PC-3 (cell line): ENCODE data around the gene MRPS21. TPM values are rescaled to one million over a fixed set of nuclear protein-coding genes. Genes with fewer than 3 reads are reported as not detected.

Source experiments
- ATAC-seq: fragments of 200-7000 bp; cut with Tn5 transposase; 2 replicates; pipeline ENCODE4 v1.9.1; 2020; ENCODE audit warnings: mild to moderate bottlenecking, moderate library complexity
- BruUV-seq: library from RNA; stranded (reverse); fragments of 400-500 nt; replicated peaks from 2 replicates; lab custom pipeline; 2021; lab: Mats Ljungman, UMichigan
- CTCF ChIA-PET: fragments of 300-600 bp; sonication (Branson Sonifier 250); formaldehyde crosslinking; loops from one replicate; lab custom pipeline; 2022; ENCODE audit warnings: antibody characterized with exemption; lab: Charles Lee
- POLR2A ChIA-PET: fragments of 300-600 bp; sonication (Branson Sonifier 250); formaldehyde crosslinking; loops from one replicate; lab custom pipeline; 2022; ENCODE audit warnings: antibody characterized with exemption; ENCODE audit not compliant: unreplicated experiment; lab: Charles Lee
- DNase-seq: peaks from one replicate; pipeline ENCODE4 v3.0.0-alpha.2; 2015
- H2AFZ ChIP-seq: fragments of 300-600 bp; sonication (generic); 2 replicates; pipeline ENCODE4 v1.6.0; 2016; ENCODE audit warnings: antibody characterized with exemption, low read length
- H3F3A ChIP-seq: fragments of 300-600 bp; sonication (generic); one replicate; pipeline ENCODE4 v1.6.0; 2017; ENCODE audit warnings: antibody characterized with exemption, low read length, control low read depth, mild to moderate bottlenecking; ENCODE audit not compliant: unreplicated experiment
- H3K27ac ChIP-seq: fragments of 300-600 bp; sonication (generic); 2 replicates; pipeline ENCODE4 v1.5.1; 2016; ENCODE audit warnings: mild to moderate bottlenecking, low read length
- H3K27me3 ChIP-seq: fragments of 300-600 bp; sonication (generic); 2 replicates; pipeline ENCODE4 v1.6.1; 2016; ENCODE audit warnings: low read length, mixed read lengths
- H3K36me3 ChIP-seq: fragments of 300-600 bp; sonication (generic); 2 replicates; pipeline ENCODE4 v1.6.1; 2016; ENCODE audit warnings: low read depth, mixed run types, low read length, mixed read lengths
- H3K4me1 ChIP-seq: fragments of 300-600 bp; sonication (generic); 2 replicates; pipeline ENCODE4 v1.5.1; 2016; ENCODE audit warnings: low read length; ENCODE audit not compliant: insufficient read depth
- H3K4me2 ChIP-seq: fragments of 300-600 bp; sonication (generic); 2 replicates; pipeline ENCODE4 v1.6.0; 2016; ENCODE audit warnings: low read length
- H3K4me3 ChIP-seq: fragments of 300-600 bp; sonication (generic); 2 replicates; pipeline ENCODE4 v1.5.1; 2016; ENCODE audit warnings: mild to moderate bottlenecking, low read length, mixed read lengths
- H3K79me2 ChIP-seq: fragments of 300-600 bp; sonication (generic); 2 replicates; pipeline ENCODE4 v1.6.1; 2017; ENCODE audit warnings: low read length, mixed read lengths
- H3K9ac ChIP-seq: fragments of 300-600 bp; sonication (generic); 2 replicates; pipeline ENCODE4 v1.6.0; 2016; ENCODE audit warnings: mild to moderate bottlenecking, low read length
- H3K9me2 ChIP-seq: fragments of 300-600 bp; sonication (generic); replicated peaks from 2 replicates; pipeline ENCODE4 v1.6.1; 2016; ENCODE audit warnings: mixed run types, low read length, mixed read lengths
- H3K9me3 ChIP-seq: fragments of 300-600 bp; sonication (generic); 2 replicates; pipeline ENCODE4 v1.6.1; 2016; ENCODE audit warnings: low read length, mixed read lengths
- H4K20me1 ChIP-seq: fragments of 300-600 bp; sonication (generic); 2 replicates; pipeline ENCODE4 v1.6.1; 2016; ENCODE audit warnings: low read length, mixed read lengths
- CTCF ChIP-seq: fragments of 300-600 bp; sonication (generic); conservative IDR thresholded peaks from 2 replicates; pipeline ENCODE4 v1.5.1; 2017; ENCODE audit warnings: antibody characterized with exemption, low read depth, mild to moderate bottlenecking, low read length
- EZH2 ChIP-seq: fragments of 300-600 bp; sonication (generic); IDR thresholded peaks from one replicate; pipeline ENCODE4 v1.6.1; 2017; ENCODE audit warnings: antibody characterized with exemption, mild to moderate bottlenecking, low read length; ENCODE audit not compliant: unreplicated experiment
- EZH2phosphoT487 ChIP-seq: fragments of 300-600 bp; sonication (generic); IDR thresholded peaks from 2 replicates; pipeline ENCODE4 v1.6.1; 2018; ENCODE audit warnings: mild to moderate bottlenecking, antibody characterized with exemption, low read length, borderline replicate concordance
- intact Hi-C: fragments of 100-400 bp; cut with micrococcal nuclease; formaldehyde crosslinking; loops from 2 replicates; pipeline ENCODE4 v1.9.0; 2023
- total RNA-seq: library from RNA; depleted of rRNA; stranded (reverse); fragments of >200 nt; gene quantifications from 2 replicates; pipeline ENCODE4 v1.2.3, GENCODE V29; 2014

MRPS21 gene
- total RNA-seq, 1 experiment from 2014 or later = 124 TPM

- no TSS peak for BruUV-seq
- Histone ChIP-seq H3K36me3 (peaks cover 24% of the 10 kb centered on the region; the same call in 1 of the 2 replicates), H3K4me1 (peaks cover 14% of the 10 kb centered on the region), H3K27ac (peak within 1 kb of the TSS; percentile 65), H3K27me3 (no peaks in the 10 kb centered on the region), H3K9me2 (no peaks in the 10 kb centered on the region), H2AFZ (peak within 1 kb of the TSS; percentile 96), H3K9me3 (no peaks in the 10 kb centered on the region), H3K9ac (peak within 1 kb of the TSS; percentile 99), H4K20me1 (no peaks in the 10 kb centered on the region), H3K4me2 (peak within 1 kb of the TSS; percentile 91), H3F3A (no peaks in the 10 kb centered on the region), H3K79me2 (peaks cover 36% of the 10 kb centered on the region), H3K4me3 (peak within 1 kb of the TSS; percentile 97)
- POLR2A ChIA-PET = interaction anchor here (0.7 kb wide), 1 partner anchor 45 kb away, joined by 4 read pairs; no protein-coding TSS in a partner anchor
- intact Hi-C loops = loop anchor here (1.0 kb wide), 1 partner anchor 12 kb away; no protein-coding TSS in a partner anchor
- CTCF ChIA-PET = interaction anchor here (0.7 to 1.3 kb wide), 2 partner anchors 13 kb away, joined by 6 read pairs; no protein-coding TSS in a partner anchor
- peak; percentile 99 for ATAC-seq
- TF ChIP-seq EZH2 (no peak), EZH2phosphoT487 (no peak), CTCF (no peak)
- DNase-seq = peak; percentile 98
These were observed 24.8 kb upstream of the MRPS21 start, which contains the start of gene APH1A for GRCh38 chr1:150268705-150269403. Gene APH1A (minus strand): TSS chr1:150269016. CDS start chr1:150268810, 206 bp downstream.

GRCh38 chr1:150269451-150269850 lies 24.2 kb upstream of the MRPS21 start:
- no peak for ATAC-seq
- DNase-seq = no peak
- no peaks in the 10 kb centered on the region for H3K27me3 ChIP-seq
- no peaks in the 10 kb centered on the region for H3K9me2 ChIP-seq
- H3K4me1 ChIP-seq = peaks cover 14% of the 10 kb centered on the region
- BruUV-seq = TSS peak; percentile 80
- H3K9ac ChIP-seq = peak overlapping the region; percentile 99
- ChIA-PET POLR2A (no interaction called here), CTCF (interaction anchor here (0.7 to 1.3 kb wide), 2 partner anchors 12 to 13 kb away, joined by 6 read pairs; no protein-coding TSS in a partner anchor)
- TF ChIP-seq EZH2 = no peak
- no peak for TF ChIP-seq CTCF
- no peak for TF ChIP-seq EZH2phosphoT487
- H3K4me2 ChIP-seq = peak overlapping the region; percentile 91
- H3K9me3 ChIP-seq = no peaks in the 10 kb centered on the region
- H3K4me3 ChIP-seq = peak overlapping the region; percentile 97
- peaks cover 36% of the 10 kb centered on the region for H3K79me2 ChIP-seq
- intact Hi-C loops = loop anchor here (1.0 kb wide), 1 partner anchor 12 kb away; no protein-coding TSS in a partner anchor
- H3K27ac ChIP-seq = 0 out of 2 replicates have a peak overlapping the region, but pooled peaks have one; percentile 1
- H2AFZ ChIP-seq = peak overlapping the region; percentile 96
- H3F3A ChIP-seq = no peaks in the 10 kb centered on the region
- H3K36me3 ChIP-seq = peaks cover 23% of the 10 kb centered on the region; the same call in 1 of the 2 replicates
- no peaks in the 10 kb centered on the region for H4K20me1 ChIP-seq
